Panc1 (cell line): ENCODE results near the gene LRR1. TPM values are rescaled to one million over a fixed set of nuclear protein-coding genes. Genes with fewer than 3 reads are reported as not detected.

ENCODE experiments used
- ATAC-seq: fragments of 200-7000 bp; cut with Tn5 transposase; 2 replicates; pipeline ENCODE4 v1.9.1; 2020; ENCODE audit warnings: mild to moderate bottlenecking, moderate library complexity
- BruUV-seq: library from RNA; stranded (reverse); fragments of 400-500 nt; replicated peaks from 2 replicates; lab custom pipeline; 2021; lab: Mats Ljungman, UMichigan
- CTCF ChIA-PET: fragments of 300-600 bp; sonication (Branson Sonifier 250); formaldehyde crosslinking; loops from one replicate; lab custom pipeline; 2022; ENCODE audit warnings: antibody characterized with exemption; lab: Charles Lee
- POLR2A ChIA-PET: fragments of 300-600 bp; sonication (Branson Sonifier 250); formaldehyde crosslinking; loops from one replicate; lab custom pipeline; 2022; ENCODE audit warnings: antibody characterized with exemption; lab: Charles Lee
- DNase-seq: peaks from one replicate; pipeline ENCODE4 v3.0.0-alpha.2; 2010; ENCODE audit warnings: low read depth, low spot score
- H3K27ac ChIP-seq: 2 replicates; pipeline ENCODE4 v1.5.1; 2011; ENCODE audit warnings: mild to moderate bottlenecking, low read length, inconsistent platforms
- H3K27me3 ChIP-seq: fragments of 200-500 bp; sonication (Bioruptor generic); 2 replicates; pipeline ENCODE4 v1.6.0; 2014; ENCODE audit warnings: low read length, inconsistent platforms; ENCODE audit not compliant: control insufficient read depth, insufficient read depth
- H3K36me3 ChIP-seq: fragments of 200-500 bp; sonication (Bioruptor generic); 2 replicates; pipeline ENCODE4 v1.5.1; 2014; ENCODE audit warnings: inconsistent platforms, mild to moderate bottlenecking, low read length, moderate library complexity; ENCODE audit not compliant: control insufficient read depth, insufficient read depth
- H3K4me1 ChIP-seq: 2 replicates; pipeline ENCODE4 v1.5.1; 2011; ENCODE audit warnings: inconsistent platforms, mild to moderate bottlenecking, low read length, moderate library complexity; ENCODE audit not compliant: control insufficient read depth, insufficient read depth
- H3K4me3 ChIP-seq, 2 experiments: 2 replicates each; pipeline ENCODE4 v1.5.1; 2011 to 2012; ENCODE audit warnings: low read depth in 2 of 2, low read length in 2 of 2, mild to moderate bottlenecking in 2 of 2, inconsistent platforms in 1 of 2, moderate library complexity in 1 of 2
- H3K9me3 ChIP-seq: fragments of 200-500 bp; sonication (Bioruptor generic); 2 replicates; pipeline ENCODE4 v1.5.1; 2014; ENCODE audit warnings: low read depth, mild to moderate bottlenecking, inconsistent platforms, low read length, moderate library complexity; ENCODE audit not compliant: control insufficient read depth, insufficient read depth
- CTCF ChIP-seq: fragments of 450-650 bp; IDR thresholded peaks from 2 replicates; pipeline ENCODE4 v1.5.1; 2017; ENCODE audit warnings: mild to moderate bottlenecking
- POLR2AphosphoS5 ChIP-seq: IDR thresholded peaks from 2 replicates; pipeline ENCODE4 v1.6.1; 2012; ENCODE audit warnings: mild to moderate bottlenecking, low read depth, low read length, moderate library complexity
- REST ChIP-seq, 2 experiments: IDR thresholded peaks; 2 replicates each; pipeline ENCODE4 v1.6.1; 2011 to 2012; ENCODE audit warnings: low read depth in 2 of 2, control low read depth in 1 of 2, low read length in 1 of 2, mild to moderate bottlenecking in 1 of 2, moderate library complexity in 1 of 2; ENCODE audit not compliant: insufficient read depth in 1 of 2
- SIN3A ChIP-seq: IDR thresholded peaks from 2 replicates; pipeline ENCODE4 v1.6.1; 2012; ENCODE audit warnings: low read depth, mild to moderate bottlenecking, low read length, moderate library complexity, borderline replicate concordance; ENCODE audit not compliant: insufficient read depth
- TCF7L2 ChIP-seq: IDR thresholded peaks from 2 replicates; pipeline ENCODE4 v1.6.1; 2011; ENCODE audit warnings: mild to moderate bottlenecking, low read depth, low read length, inconsistent platforms
- in situ Hi-C: cut with HindIII; loops from 2 replicates; pipeline ENCODE4 v1.10.0; 2016; ENCODE audit warnings: low sequenced_read_pairs, low pct_unique_long_range_greater_than_20kb
- intact Hi-C: fragments of 100-400 bp; cut with micrococcal nuclease; formaldehyde crosslinking; loops from one replicate; pipeline ENCODE4 v1.10.0; 2022; ENCODE audit not compliant: unreplicated experiment
- total RNA-seq: library from RNA; stranded (reverse); gene quantifications from one replicate; pipeline ENCODE4 v1.2.1, GENCODE V29; 2021; ENCODE audit not compliant: unreplicated experiment

The LRR1 gene
- total RNA-seq, 1 experiment from 2014 or later, result 23.3 TPM

- POLR2A ChIA-PET, result no interaction called here
- intact Hi-C loops, result no loop called here
- H3K27ac ChIP-seq, result peak overlapping the region; percentile 88
- CTCF ChIA-PET, result no interaction called here
- no peaks in the 10 kb centered on the region for H3K9me3 ChIP-seq
- peaks cover 15% of the 10 kb centered on the region for H3K36me3 ChIP-seq
- peak overlapping the region; percentile 39 to 95 for H3K4me3 ChIP-seq
- no peaks in the 10 kb centered on the region for H3K27me3 ChIP-seq
- DNase-seq, result no peak
- H3K4me1 ChIP-seq, result peaks cover 4% of the 10 kb centered on the region
- no peak for TF ChIP-seq TCF7L2
- TF ChIP-seq POLR2AphosphoS5, result no peak
- no peak for TF ChIP-seq CTCF
- TF ChIP-seq SIN3A, result no peak
- no peak for TF ChIP-seq REST (IDR thresholded peaks at IDR 0.05; ENCODE audit: insufficient read depth in 1 of 2, low read depth in 2 of 2, low read length in 1 of 2)
- BruUV-seq, result no TSS peak
- ATAC-seq, result no peak
- in situ Hi-C loops, result no loop called here
These were observed 24.6 kb downstream of the LRR1 start for GRCh38 chr14:49623387-49623786.

- H3K36me3 ChIP-seq, result peaks cover 13% of the 10 kb centered on the region
- no peaks in the 10 kb centered on the region for H3K9me3 ChIP-seq
- peaks cover 3% of the 10 kb centered on the region for H3K4me1 ChIP-seq
- ChIA-PET CTCF (no interaction called here), POLR2A (interaction anchor here (0.7 kb wide), 1 partner anchor 214 kb away, joined by 3 read pairs; no protein-coding TSS in a partner anchor)
- BruUV-seq, result no TSS peak
- H3K27me3 ChIP-seq, result no peaks in the 10 kb centered on the region
- intact Hi-C loops, result no loop called here
- H3K4me3 ChIP-seq, result peak overlapping the region; percentile 39 to 95
- in situ Hi-C loops, result no loop called here
- no peak for TF ChIP-seq POLR2AphosphoS5
- no peak for TF ChIP-seq SIN3A
- TF ChIP-seq REST (IDR thresholded peaks at IDR 0.05; ENCODE audit: insufficient read depth in 1 of 2, low read depth in 2 of 2, low read length in 1 of 2), result no peak
- no peak for TF ChIP-seq TCF7L2
- TF ChIP-seq CTCF, result no peak
- peak overlapping the region; percentile 88 for H3K27ac ChIP-seq
- no peak for DNase-seq
- no peak for ATAC-seq
These were observed 25.4 kb downstream of the LRR1 start for GRCh38 chr14:49623941-49624839.
